NT2/D1 (cell line): ENCODE results near the gene AGFG2.
"Not testable (repeated sequence)": the region's sequence is repeated elsewhere in the genome, so short reads cannot be mapped to it uniquely, and the experiment has no call there.

Experiments
- DNase-seq: peaks from one replicate; pipeline ENCODE4 v3.0.0-alpha.2; 2011; ENCODE audit warnings: low read depth, low spot score
- H3K27me3 ChIP-seq: 2 replicates; pipeline ENCODE4 v1.6.0; 2011; ENCODE audit warnings: mild to moderate bottlenecking; ENCODE audit not compliant: insufficient read length, insufficient read depth
- H3K36me3 ChIP-seq: 2 replicates; pipeline ENCODE4 v1.6.1; 2011; ENCODE audit warnings: mild to moderate bottlenecking, low read length, mixed read lengths; ENCODE audit not compliant: insufficient read depth, insufficient read length
- H3K4me1 ChIP-seq: 2 replicates; pipeline ENCODE4 v1.5.1; 2011; ENCODE audit not compliant: insufficient read depth, insufficient read length
- H3K4me3 ChIP-seq: 2 replicates; pipeline ENCODE4 v1.5.1; 2011; ENCODE audit warnings: low read depth; ENCODE audit not compliant: insufficient read length
- H3K9ac ChIP-seq: 2 replicates; pipeline ENCODE4 v1.6.0; 2011; ENCODE audit warnings: low read depth; ENCODE audit not compliant: insufficient read length
- H3K9me3 ChIP-seq: 2 replicates; pipeline ENCODE4 v1.5.1; 2011; ENCODE audit warnings: mild to moderate bottlenecking, low read length; ENCODE audit not compliant: insufficient read depth
- SUZ12 ChIP-seq: IDR thresholded peaks from 2 replicates; pipeline ENCODE4 v1.6.1; 2011; ENCODE audit not compliant: insufficient read length, insufficient read depth; ENCODE audit errors: extremely low read depth
- YY1 ChIP-seq: IDR thresholded peaks from 2 replicates; pipeline ENCODE4 v1.6.1; 2011; ENCODE audit not compliant: insufficient read length, insufficient read depth
- ZNF274 ChIP-seq: IDR thresholded peaks from 2 replicates; pipeline ENCODE4 v1.6.1; 2011; ENCODE audit warnings: mild to moderate bottlenecking, low read depth, low read length

Gene AGFG2

DNA sequence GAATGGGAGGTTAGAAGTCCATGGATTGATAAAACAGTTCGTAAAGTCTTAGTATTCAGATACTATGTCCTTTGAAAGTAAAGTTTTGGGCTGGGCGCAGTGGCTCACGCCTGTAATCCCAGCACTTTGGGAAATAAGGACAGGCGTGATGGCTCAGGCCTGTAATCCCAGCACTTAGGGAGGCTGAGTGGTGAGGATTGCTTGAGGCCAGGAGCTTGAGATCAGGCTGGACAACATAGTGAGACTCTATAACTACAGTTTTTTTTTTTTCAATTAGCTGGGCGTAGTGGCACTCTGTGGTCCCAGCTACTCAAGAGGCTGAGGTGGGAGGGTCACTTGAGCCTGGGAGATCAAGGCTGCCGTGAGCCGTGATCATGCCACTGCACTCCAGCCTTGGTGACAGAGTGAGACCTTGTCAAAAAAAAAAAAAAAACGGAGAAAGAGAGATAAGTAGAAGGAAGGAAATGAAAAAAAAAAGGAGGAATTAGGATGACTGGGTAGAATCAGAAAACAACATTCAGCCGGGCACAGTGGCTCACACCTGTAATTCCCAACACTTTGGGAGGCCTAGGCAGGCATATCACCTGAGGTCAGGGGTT is 25.7 kb upstream of the AGFG2 start:
- H3K4me3 ChIP-seq, result no peak overlapping the region
- no peaks in the 10 kb centered on the region for H3K36me3 ChIP-seq
- DNase-seq, result no peak
- no peak overlapping the region for H3K9ac ChIP-seq
- no peaks in the 10 kb centered on the region for H3K4me1 ChIP-seq
- no peaks in the 10 kb centered on the region for H3K27me3 ChIP-seq
- no peaks in the 10 kb centered on the region for H3K9me3 ChIP-seq
- TF ChIP-seq SUZ12, result no peak
- TF ChIP-seq ZNF274, result no peak

DNA sequence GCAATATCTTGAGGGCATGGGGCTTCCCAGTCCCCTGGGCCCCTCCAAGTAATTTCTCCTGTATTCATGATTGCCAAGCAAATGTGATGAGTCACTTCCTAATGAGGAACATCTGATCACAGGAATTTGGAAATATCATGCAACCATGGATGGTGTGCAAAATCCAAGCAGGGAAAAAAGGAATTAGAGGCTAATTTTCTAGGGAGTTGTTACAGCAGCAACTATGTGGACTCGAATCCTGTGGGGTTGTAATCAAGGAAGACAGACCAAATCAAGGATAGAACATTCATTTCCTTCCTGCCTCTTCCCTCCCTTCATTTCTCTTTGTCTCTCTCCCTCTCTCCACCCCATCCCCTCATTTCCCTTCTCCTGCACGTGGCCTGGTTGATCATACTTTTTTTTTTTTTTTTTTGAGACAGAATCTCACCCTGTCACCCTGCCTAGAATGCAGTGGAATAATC is 23.9 kb upstream of the AGFG2 start:
- Histone ChIP-seq H3K9ac (no peak overlapping the region), H3K36me3 (no peaks in the 10 kb centered on the region), H3K4me3 (no peak overlapping the region), H3K4me1 (no peaks in the 10 kb centered on the region), H3K27me3 (no peaks in the 10 kb centered on the region), H3K9me3 (no peaks in the 10 kb centered on the region)
- DNase-seq, result no peak
- TF ChIP-seq SUZ12, result no peak
- TF ChIP-seq ZNF274, result no peak
- no peak for TF ChIP-seq YY1

GRCh38 chr7:100516135-100516812 is 22.7 kb upstream of the AGFG2 start:
- no peak for DNase-seq
- no peaks in the 10 kb centered on the region for H3K27me3 ChIP-seq
- no peak overlapping the region for H3K9ac ChIP-seq
- TF ChIP-seq SUZ12 (no peak), YY1 (no peak), ZNF274 (no peak)
- H3K36me3 ChIP-seq, result no peaks in the 10 kb centered on the region
- H3K4me1 ChIP-seq, result no peaks in the 10 kb centered on the region
- H3K4me3 ChIP-seq, result no peak overlapping the region
- no peaks in the 10 kb centered on the region for H3K9me3 ChIP-seq

DNA sequence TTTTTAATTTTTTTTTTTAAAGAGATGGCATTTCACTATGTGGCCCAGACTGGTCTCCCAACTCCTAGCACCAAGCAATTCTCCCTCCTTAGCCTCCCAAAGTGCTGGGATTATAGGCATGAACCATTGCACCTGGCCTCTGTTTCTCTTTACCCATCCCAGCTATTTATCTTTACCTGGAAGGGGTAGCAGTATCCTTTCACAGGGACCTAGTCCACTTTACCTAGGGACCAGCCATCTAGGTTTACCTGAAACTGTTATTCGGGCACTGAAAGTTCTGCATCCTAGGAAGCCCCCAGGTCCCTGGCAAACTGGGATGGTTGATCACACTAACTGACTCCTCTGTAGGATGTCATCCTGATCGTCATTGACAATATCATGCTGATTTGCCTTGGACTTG is 21.7 kb upstream of the AGFG2 start:
- Histone ChIP-seq H3K9ac (no peak overlapping the region), H3K4me3 (no peak overlapping the region), H3K36me3 (no peaks in the 10 kb centered on the region), H3K4me1 (no peaks in the 10 kb centered on the region), H3K27me3 (no peaks in the 10 kb centered on the region), H3K9me3 (no peaks in the 10 kb centered on the region)
- TF ChIP-seq YY1 (no peak), ZNF274 (no peak), SUZ12 (no peak)
- no peak for DNase-seq

DNA sequence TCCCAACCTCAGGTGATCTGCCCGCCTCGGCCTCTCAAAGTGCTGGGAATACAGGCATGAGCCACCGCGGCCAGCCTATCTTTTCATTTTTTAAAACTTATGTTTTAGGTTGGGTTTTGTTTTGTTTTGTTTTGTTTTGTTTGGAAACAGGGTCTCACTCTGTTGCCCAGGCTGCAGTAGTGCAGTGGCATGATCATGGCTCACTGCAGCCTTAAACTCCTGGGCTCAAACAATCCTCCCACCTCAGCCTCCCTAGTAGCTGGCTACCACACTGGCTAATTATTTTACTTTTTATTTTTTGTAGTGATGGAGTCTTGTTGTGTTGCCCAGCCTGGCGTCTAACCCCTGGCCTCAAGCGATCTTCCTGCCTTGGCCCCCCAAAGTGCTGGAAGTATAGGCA is 19.4 kb upstream of the AGFG2 start:
- no peak overlapping the region for H3K4me3 ChIP-seq
- H3K36me3 ChIP-seq, result no peaks in the 10 kb centered on the region
- no peak for TF ChIP-seq ZNF274
- TF ChIP-seq YY1, result no peak
- no peak for TF ChIP-seq SUZ12
- H3K4me1 ChIP-seq, result no peaks in the 10 kb centered on the region
- no peak for DNase-seq
- H3K9ac ChIP-seq, result no peak overlapping the region
- no peaks in the 10 kb centered on the region for H3K27me3 ChIP-seq
- no peaks in the 10 kb centered on the region for H3K9me3 ChIP-seq

GRCh38 chr7:100520138-100520537 is 18.9 kb upstream of the AGFG2 start:
- no peak for TF ChIP-seq YY1
- TF ChIP-seq SUZ12, result no peak
- TF ChIP-seq ZNF274, result no peak
- H3K9ac ChIP-seq, result no peak overlapping the region

GRCh38 chr7:100521076-100521475 is 17.9 kb upstream of the AGFG2 start:
- H3K4me1 ChIP-seq, result no peaks in the 10 kb centered on the region
- DNase-seq, result no peak
- no peak overlapping the region for H3K4me3 ChIP-seq
- H3K36me3 ChIP-seq, result no peaks in the 10 kb centered on the region
- TF ChIP-seq YY1 (no peak), ZNF274 (no peak), SUZ12 (no peak)
- H3K27me3 ChIP-seq, result no peaks in the 10 kb centered on the region
- H3K9ac ChIP-seq, result no peak overlapping the region
- H3K9me3 ChIP-seq, result no peaks in the 10 kb centered on the region

More at GRCh38 chr7:100520138-100520537, 18.9 kb upstream of the AGFG2 start:
- no peaks in the 10 kb centered on the region for H3K9me3 ChIP-seq
- no peaks in the 10 kb centered on the region for H3K4me1 ChIP-seq
- H3K36me3 ChIP-seq, result no peaks in the 10 kb centered on the region
- DNase-seq, result no peak
- H3K4me3 ChIP-seq, result no peak overlapping the region
- no peaks in the 10 kb centered on the region for H3K27me3 ChIP-seq

DNA sequence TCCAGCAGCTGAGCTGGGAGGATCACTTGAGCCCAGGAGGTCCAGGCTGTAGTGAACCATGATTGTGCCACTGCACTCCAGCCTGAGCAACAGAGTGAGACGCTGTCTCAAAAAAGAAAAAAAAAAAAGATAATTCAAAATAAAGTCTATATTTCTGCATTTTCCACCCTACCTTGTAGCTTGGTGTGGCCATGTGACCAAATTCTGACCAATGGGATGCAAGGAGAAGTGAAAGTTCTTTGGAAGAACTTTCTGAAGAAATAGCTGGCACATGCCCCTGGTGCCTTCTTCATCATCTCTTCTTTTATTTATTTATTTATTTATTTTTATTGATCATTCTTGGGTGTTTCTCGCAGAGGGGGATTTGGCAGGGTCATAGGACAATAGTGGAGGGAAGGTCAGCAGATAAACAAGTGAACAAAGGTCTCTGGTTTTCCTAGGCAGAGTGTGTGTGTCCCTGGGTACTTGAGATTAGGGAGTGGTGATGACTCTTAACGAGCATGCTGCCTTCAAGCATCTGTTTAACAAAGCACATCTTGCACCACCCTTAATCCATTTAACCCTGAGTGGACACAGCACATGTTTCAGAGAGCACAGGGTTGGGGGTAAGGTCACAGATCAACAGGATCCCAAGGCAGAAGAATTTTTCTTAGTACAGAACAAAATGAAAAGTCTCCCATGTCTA is 17.0 kb upstream of the AGFG2 start:
- H3K36me3 ChIP-seq, H3K4me3 ChIP-seq, H3K9me3 ChIP-seq, H3K4me1 ChIP-seq, H3K9ac ChIP-seq, DNase-seq, H3K27me3 ChIP-seq: not testable (repeated sequence)

- not testable (repeated sequence) for H3K36me3 ChIP-seq, H3K4me1 ChIP-seq, H3K9me3 ChIP-seq, H3K4me3 ChIP-seq, DNase-seq, H3K27me3 ChIP-seq, H3K9ac ChIP-seq
Measured at GRCh38 chr7:100523192-100523591, 15.8 kb upstream of the AGFG2 start.
